Esophagus squamous epithelium (tissue), 5 donors: Measurements from ENCODE around the gene ANKRD11. TPM values are rescaled to one million over a fixed set of nuclear protein-coding genes. Genes with fewer than 3 reads are reported as not detected.

ENCODE experiments used
- DNase-seq: peaks from one replicate; lab custom pipeline; 2025; lab: John Stamatoyannopoulos, UW
- H3K27ac ChIP-seq, 4 donors: fragments of 200-600 bp; sonication (generic); one replicate each; pipeline ENCODE4 v1.5.1; 2016 to 2019; ENCODE audit warnings: mild to moderate bottlenecking in 1 of 4
- H3K27me3 ChIP-seq, 4 donors: fragments of 200-600 bp; sonication (generic); 1 replicate in 3 of 4; 2 replicates in 1 of 4; pipeline versions ENCODE4 v1.5.1 to v1.6.0; 2017 to 2021; ENCODE audit warnings: antibody characterized with exemption in 1 of 4
- H3K36me3 ChIP-seq, 3 donors: fragments of 200-600 bp; sonication (generic); one replicate each; pipeline ENCODE4 v1.5.1; 2016 to 2019
- H3K4me1 ChIP-seq, 3 donors: fragments of 200-600 bp; sonication (generic); one replicate each; pipeline ENCODE4 v1.5.1; 2017 to 2019
- H3K4me3 ChIP-seq, 4 donors: fragments of 200-600 bp; sonication (generic); 1 replicate in 3 of 4; 2 replicates in 1 of 4; pipeline ENCODE4 v1.5.1; 2016 to 2019; ENCODE audit warnings: mild to moderate bottlenecking in 2 of 4, moderate library complexity in 1 of 4
- H3K9me3 ChIP-seq, 3 donors: fragments of 200-600 bp; sonication (generic); one replicate each; pipeline ENCODE4 v1.5.1; 2016 to 2019
- CTCF ChIP-seq, 6 experiments: fragments of 450-650 bp in 4 of 6; fragments of 200-600 bp in 2 of 6; sonication (generic) in 2 of 6; IDR thresholded peaks; one replicate each; pipeline ENCODE4 v1.5.1; 2016 to 2019; ENCODE audit warnings: antibody characterized with exemption in 6 of 6, mild to moderate bottlenecking in 4 of 6, moderate library complexity in 4 of 6
- POLR2A ChIP-seq, 4 donors: fragments of 450-650 bp; IDR thresholded peaks; one replicate each; pipeline ENCODE4 v1.6.1; 2017; ENCODE audit warnings: antibody characterized with exemption in 4 of 4, mild to moderate bottlenecking in 4 of 4, moderate library complexity in 3 of 4
- WGBS, 2 donors: methylation state at CpG; one replicate each; pipeline ENCODE4 v1.1.5; 2018; 5-methylcytosine and 5-hydroxymethylcytosine counted together
- intact Hi-C: fragments of 100-400 bp; cut with DNase I; formaldehyde crosslinking; loops from one replicate; pipeline ENCODE4 v1.15.0; 2022
- total RNA-seq, 4 donors: library from RNA; depleted of rRNA; stranded (reverse); fragments of >200 nt; gene quantifications; one replicate each; pipeline ENCODE4 v1.1.0, GENCODE V29; 2016
- donor health status: DM: yes; HTN: yes; CAD: no.

ANKRD11 gene
- total RNA-seq, 4 donors from 2014 or later, result 51.0 to 72.7 (median 66.9) TPM

DNA sequence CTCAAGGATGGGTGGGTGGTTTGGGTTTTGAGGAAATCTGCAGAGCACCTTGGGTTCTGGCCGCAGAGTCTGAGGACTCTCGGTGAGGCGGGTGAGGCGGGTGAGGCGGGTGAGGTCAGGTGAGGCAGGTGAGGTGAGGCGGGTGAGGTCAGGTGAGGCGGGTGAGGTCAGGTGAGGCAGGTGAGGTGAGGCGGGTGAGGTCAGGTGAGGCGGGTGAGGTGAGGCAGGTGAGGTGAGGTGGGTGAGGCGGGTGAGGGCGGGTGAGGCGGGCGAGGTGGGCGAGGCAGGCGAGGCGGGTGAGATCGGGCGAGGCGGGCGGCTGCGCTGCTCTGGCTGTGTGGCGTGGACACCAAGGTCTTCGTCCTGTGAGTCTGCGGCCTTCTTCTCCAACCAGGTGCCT, 46.0 kb upstream of the ANKRD11 start:
- Histone ChIP-seq H3K4me3 (no peak overlapping the region), H3K27me3 (no peaks in the 10 kb centered on the region), H3K36me3 (peaks cover 27 to 99% (median 36%) of the 10 kb centered on the region in 3 donors), H3K27ac (no peak overlapping the region), H3K9me3 (no peaks in the 10 kb centered on the region), H3K4me1 (peaks cover 0 to 18% (median 0%) of the 10 kb centered on the region in 3 donors)
- TF ChIP-seq POLR2A (IDR thresholded peaks at IDR 0.05) (no peak), CTCF (IDR thresholded peaks at IDR 0.05) (no peak)
- WGBS, 2 donors, result 92 to 94% methylated on average over 17 to 19 of the region's 24 CpGs
- intact Hi-C loops, result no loop called here
- DNase-seq, result no peak

- WGBS, 2 donors, result 29 to 67% methylated on average over 11 of the region's 11 CpGs
- intact Hi-C loops, result no loop called here
- Histone ChIP-seq H3K9me3 (no peaks in the 10 kb centered on the region), H3K27ac (peak overlapping the region in 3 of 4 donors; percentile 2 to 68 (median 45)), H3K36me3 (peaks cover 37 to 100% (median 48%) of the 10 kb centered on the region in 3 donors), H3K4me3 (no peak overlapping the region), H3K4me1 (peaks cover 0 to 18% (median 0%) of the 10 kb centered on the region in 3 donors), H3K27me3 (no peaks in the 10 kb centered on the region)
- peak; percentile 19 for DNase-seq
- TF ChIP-seq POLR2A (IDR thresholded peaks at IDR 0.05), result no peak
- no peak for TF ChIP-seq CTCF (IDR thresholded peaks at IDR 0.05)
Observed at GRCh38 chr16:89534252-89534756, 43.9 kb upstream of the ANKRD11 start.

DNA sequence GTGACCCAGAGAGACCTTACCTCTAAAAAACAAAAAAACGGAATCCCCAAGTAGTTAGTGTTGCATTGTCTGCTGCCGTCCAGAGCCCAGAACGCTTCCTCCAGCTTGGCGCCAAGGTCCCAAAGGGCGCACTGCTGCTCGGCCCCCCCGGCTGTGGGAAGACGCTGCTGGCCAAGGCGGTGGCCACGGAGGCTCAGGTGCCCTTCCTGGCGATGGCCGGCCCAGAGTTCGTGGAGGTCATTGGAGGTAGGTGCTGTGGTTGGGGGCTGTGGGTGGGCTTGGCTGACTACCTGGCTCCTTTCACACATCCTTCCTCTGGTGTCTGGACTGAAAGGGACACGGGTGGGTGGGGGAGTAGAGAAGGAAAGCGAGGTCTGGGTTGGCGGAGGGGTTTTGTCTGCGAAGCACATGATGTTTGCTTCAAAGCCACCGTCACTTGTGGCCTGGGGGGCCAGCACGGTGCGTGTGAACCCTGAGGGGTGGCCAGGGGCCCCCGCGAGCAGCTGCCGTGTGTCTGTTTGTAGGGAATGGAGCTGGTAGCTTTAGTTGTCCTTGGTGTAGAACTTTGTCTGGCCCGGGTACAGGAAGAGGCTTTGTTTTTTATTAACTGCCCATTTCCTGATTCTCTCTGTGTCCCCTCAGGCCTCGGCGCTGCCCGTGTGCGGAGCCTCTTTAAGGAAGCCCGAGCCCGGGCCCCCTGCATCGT, 41.6 kb upstream of the ANKRD11 start:
- TF ChIP-seq POLR2A (IDR thresholded peaks at IDR 0.05), result no peak
- intact Hi-C loops, result no loop called here
- Histone ChIP-seq H3K27me3 (no peaks in the 10 kb centered on the region), H3K36me3 (peaks cover 32 to 100% (median 43%) of the 10 kb centered on the region in 3 donors), H3K4me1 (peaks cover 0 to 18% (median 0%) of the 10 kb centered on the region in 3 donors), H3K27ac (peak overlapping the region in 1 of 4 donors; percentile 13), H3K4me3 (no peak overlapping the region), H3K9me3 (no peaks in the 10 kb centered on the region)
- WGBS, 2 donors, result 77 to 84% methylated on average over 17 to 23 of the region's 31 CpGs
- no peak for DNase-seq

GRCh38 chr16:89530401-89531381, 40.3 kb upstream of the ANKRD11 start:
- 90 to 95% methylated on average over 20 to 33 of the region's 37 CpGs for WGBS, 2 donors
- peaks cover 36 to 100% (median 45%) of the 10 kb centered on the region in 3 donors for H3K36me3 ChIP-seq

More at GRCh38 chr16:89530401-89531381, 40.3 kb upstream of the ANKRD11 start:
- H3K4me1 ChIP-seq, result peaks cover 0 to 18% (median 0%) of the 10 kb centered on the region in 3 donors
- no peaks in the 10 kb centered on the region for H3K9me3 ChIP-seq
- no peak for TF ChIP-seq CTCF (IDR thresholded peaks at IDR 0.05)
- TF ChIP-seq POLR2A (IDR thresholded peaks at IDR 0.05), result no peak
- intact Hi-C loops, result no loop called here
- DNase-seq, result no peak
- no peaks in the 10 kb centered on the region for H3K27me3 ChIP-seq
- no peak overlapping the region for H3K4me3 ChIP-seq
- H3K27ac ChIP-seq, result no peak overlapping the region
